AG04450 (cell line): ENCODE measurements around the gene SLC8A2. TPM values are rescaled to one million over a fixed set of nuclear protein-coding genes. Genes with fewer than 3 reads are reported as not detected.

Source experiments
- CTCF ChIA-PET: fragments of 300-600, 350-600 bp; formaldehyde crosslinking; extraction: SDS; loops from one replicate; lab custom pipeline; 2022; ENCODE audit warnings: antibody characterized with exemption, inconsistent platforms; lab: Charles Lee
- POLR2A ChIA-PET: fragments of 350-600 bp; formaldehyde crosslinking; extraction: SDS; loops from one replicate; lab custom pipeline; 2021; ENCODE audit warnings: antibody characterized with exemption, inconsistent platforms; lab: Yijun Ruan, JAX
- DNase-seq: peaks from one replicate; pipeline ENCODE4 v3.0.0-alpha.2; 2011; ENCODE audit warnings: low read depth, low spot score
- H3K27ac ChIP-seq: one replicate; pipeline ENCODE4 v1.5.1; 2012; ENCODE audit warnings: low read depth, low read length, control low read depth
- H3K27me3 ChIP-seq: one replicate; pipeline ENCODE4 v1.6.0; 2012; ENCODE audit warnings: low read length; ENCODE audit not compliant: control insufficient read depth, insufficient read depth
- H3K4me3 ChIP-seq: 2 replicates; pipeline ENCODE4 v1.5.1; 2011; ENCODE audit warnings: mild to moderate bottlenecking, low read depth, low read length, control low read depth
- H3K9me3 ChIP-seq: 2 replicates; pipeline ENCODE4 v1.5.1; 2012; ENCODE audit warnings: low read length; ENCODE audit not compliant: control insufficient read depth, insufficient read depth
- polyA plus RNA-seq: library from polyadenylated mRNA; depleted of rRNA; stranded (reverse); fragments of >200 nt; gene quantifications from 2 replicates; pipeline ENCODE4 v1.2.3, GENCODE V29; 2011
- TF ChIP-seq, protein P1 (sequence below): IDR thresholded peaks from 2 replicates; pipeline ENCODE4 v1.5.1; 2011; ENCODE audit warnings: low read depth, low read length, control low read depth, inconsistent platforms

SLC8A2 gene
- polyA plus RNA-seq, 1 experiment = 0.05 TPM

DNA sequence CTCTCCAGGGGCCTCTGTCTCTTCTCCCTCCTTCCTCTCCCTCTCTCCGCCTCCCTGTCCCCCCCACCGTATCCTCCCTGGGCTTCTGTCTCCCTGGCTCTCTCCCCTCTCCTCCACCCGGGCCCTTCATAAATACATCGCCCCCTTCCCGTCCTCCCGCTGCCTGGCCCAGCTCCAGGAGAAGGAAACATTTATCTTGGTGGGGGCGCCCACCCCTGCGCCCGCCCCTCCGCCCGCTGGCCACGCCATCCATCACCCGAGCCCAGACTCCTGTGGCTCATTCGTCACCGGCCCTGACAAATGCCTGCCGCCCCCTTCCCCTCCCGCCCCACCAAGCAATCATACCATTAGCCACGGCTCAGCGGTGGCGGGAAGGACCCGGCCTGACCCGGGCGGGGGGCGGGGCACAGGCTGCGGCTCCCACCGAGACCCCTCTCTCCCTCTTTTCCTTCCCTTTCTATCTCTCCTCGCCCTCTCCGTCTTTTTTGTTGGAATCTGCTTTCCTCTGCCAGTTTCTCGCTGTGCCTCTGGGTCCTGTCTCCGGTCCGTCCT lies 49.8 kb downstream of the SLC8A2 start:
- DNase-seq = no peak

DNA sequence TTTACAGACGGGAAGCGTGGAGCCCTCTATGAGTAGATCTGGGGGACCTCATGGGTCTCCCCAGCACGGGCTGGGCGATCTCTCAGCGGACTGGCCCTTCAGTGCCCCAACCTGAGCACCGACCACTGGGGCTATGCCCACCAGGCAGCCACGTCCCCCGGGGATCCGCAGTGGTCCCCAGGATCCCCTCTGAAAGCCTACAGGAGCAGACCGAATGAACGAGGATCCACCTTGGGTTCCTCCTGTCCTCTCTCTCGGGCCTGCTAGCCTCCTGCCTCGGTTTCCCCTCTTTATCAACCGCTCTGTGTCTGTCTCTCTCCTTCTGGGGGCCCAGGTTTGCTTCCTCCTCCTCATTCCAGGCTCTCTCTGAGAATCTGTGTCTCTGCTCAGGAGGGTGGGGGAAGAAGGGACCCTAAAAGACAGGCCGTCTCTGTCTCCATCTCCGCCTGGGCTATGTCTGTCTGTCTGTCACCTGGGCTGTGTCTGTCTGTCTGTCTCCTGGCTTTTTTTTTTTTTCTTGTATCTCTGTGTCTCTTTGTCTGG lies 50.4 kb downstream of the SLC8A2 start:
- Histone ChIP-seq H3K27ac (no peak overlapping the region), H3K4me3 (no peak overlapping the region), H3K27me3 (peaks cover 47% of the 10 kb centered on the region), H3K9me3 (no peaks in the 10 kb centered on the region)
- no peak for DNase-seq
- POLR2A ChIA-PET = no interaction called here
- CTCF ChIA-PET = no interaction called here
- TF ChIP-seq, protein P1, sequence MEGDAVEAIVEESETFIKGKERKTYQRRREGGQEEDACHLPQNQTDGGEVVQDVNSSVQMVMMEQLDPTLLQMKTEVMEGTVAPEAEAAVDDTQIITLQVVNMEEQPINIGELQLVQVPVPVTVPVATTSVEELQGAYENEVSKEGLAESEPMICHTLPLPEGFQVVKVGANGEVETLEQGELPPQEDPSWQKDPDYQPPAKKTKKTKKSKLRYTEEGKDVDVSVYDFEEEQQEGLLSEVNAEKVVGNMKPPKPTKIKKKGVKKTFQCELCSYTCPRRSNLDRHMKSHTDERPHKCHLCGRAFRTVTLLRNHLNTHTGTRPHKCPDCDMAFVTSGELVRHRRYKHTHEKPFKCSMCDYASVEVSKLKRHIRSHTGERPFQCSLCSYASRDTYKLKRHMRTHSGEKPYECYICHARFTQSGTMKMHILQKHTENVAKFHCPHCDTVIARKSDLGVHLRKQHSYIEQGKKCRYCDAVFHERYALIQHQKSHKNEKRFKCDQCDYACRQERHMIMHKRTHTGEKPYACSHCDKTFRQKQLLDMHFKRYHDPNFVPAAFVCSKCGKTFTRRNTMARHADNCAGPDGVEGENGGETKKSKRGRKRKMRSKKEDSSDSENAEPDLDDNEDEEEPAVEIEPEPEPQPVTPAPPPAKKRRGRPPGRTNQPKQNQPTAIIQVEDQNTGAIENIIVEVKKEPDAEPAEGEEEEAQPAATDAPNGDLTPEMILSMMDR = no peak

More for the DNA sequence above, 49.8 kb downstream of the SLC8A2 start:
- Histone ChIP-seq H3K27me3 (peaks cover 47% of the 10 kb centered on the region), H3K4me3 (no peak overlapping the region), H3K9me3 (no peaks in the 10 kb centered on the region), H3K27ac (no peak overlapping the region)
- CTCF ChIA-PET = no interaction called here
- TF ChIP-seq, protein P1 = no peak
- POLR2A ChIA-PET = no interaction called here

DNA sequence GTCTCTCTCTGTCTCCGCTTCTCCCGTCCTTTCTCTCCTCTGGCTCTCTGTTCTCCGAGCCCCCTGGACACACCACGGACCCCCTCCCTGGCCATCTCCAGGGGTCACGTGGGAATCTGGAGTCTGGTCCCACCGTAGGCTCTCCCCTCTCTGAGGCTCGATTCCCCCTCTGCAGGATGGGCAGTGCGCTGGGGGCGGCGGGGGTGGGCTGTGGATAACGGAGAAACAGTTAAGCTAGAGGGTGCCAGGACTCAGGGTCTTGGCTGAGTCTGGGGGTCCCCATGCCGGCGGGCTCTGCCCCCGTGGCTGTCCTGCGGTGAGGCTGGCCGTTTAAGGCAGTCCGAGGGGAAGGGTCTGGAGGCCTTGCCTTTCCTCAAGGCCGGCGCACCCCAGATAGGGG lies 51.9 kb downstream of the SLC8A2 start:
- Histone ChIP-seq H3K27ac (no peak overlapping the region), H3K9me3 (no peaks in the 10 kb centered on the region), H3K4me3 (no peak overlapping the region), H3K27me3 (peaks cover 47% of the 10 kb centered on the region)
- TF ChIP-seq, protein P1 = no peak
- no peak for DNase-seq
- POLR2A ChIA-PET = no interaction called here
- CTCF ChIA-PET = interaction anchor here (1.5 kb wide), 1 partner anchor 28 kb away, joined by 5 read pairs; no protein-coding TSS in a partner anchor

DNA sequence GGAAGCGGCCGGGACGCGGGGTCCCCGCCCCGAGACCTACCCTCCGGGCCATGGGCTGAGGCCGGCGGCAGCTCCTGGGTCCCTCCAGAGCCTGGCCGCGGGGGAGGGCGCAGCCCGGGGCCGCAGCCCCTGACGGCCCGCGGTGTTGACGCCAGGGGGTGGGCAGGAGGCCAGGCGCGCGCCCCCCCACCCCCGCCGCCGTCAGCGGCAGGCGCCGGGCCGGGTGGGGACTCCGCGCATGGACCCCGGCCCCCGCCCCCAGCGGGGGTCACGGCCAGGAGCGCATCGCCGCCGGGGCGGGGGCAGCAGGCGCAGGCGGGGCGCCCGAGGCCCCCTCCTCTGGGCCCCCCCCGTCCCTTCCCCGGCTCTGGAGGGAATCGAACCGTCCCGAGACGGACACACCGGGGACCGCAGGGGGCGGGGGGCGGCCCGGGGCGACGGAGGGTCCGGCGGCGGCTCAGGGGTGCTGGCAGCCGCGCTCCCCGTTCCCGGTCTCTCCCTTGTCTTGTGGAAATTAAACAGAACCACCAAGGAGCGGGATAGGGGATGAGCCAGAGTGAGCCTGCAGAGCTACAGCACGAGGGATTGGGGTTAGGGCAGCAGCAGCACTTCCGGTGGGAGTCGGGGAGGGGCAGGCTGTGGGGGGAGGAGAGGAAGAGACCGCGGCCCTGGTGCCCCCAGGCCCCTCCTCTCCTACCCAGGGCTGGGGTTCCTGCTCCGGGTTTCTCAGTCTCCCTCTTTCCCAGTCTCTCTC lies 52.5 kb downstream of the SLC8A2 start, which contains the start of gene MEIS3:
TSS of gene MEIS3 (minus strand) at position 498 of the 754 bp plus-strand sequence. CDS start at position 52, 446 bp downstream.
- DNase-seq = no peak
- no peaks in the 10 kb centered on the region for H3K9me3 ChIP-seq
- H3K27me3 ChIP-seq = peaks cover 47% of the 10 kb centered on the region
- ChIA-PET POLR2A (interaction anchor here (0.5 kb wide), 1 partner anchor 204 kb away, joined by 4 read pairs; no protein-coding TSS in a partner anchor), CTCF (interaction anchor here (1.5 kb wide), 1 partner anchor 28 kb away, joined by 5 read pairs; no protein-coding TSS in a partner anchor)
- H3K4me3 ChIP-seq = peak within 1 kb of the TSS; percentile 71
- no peak within 1 kb of the TSS for H3K27ac ChIP-seq
- TF ChIP-seq, protein P1 = no peak

DNA sequence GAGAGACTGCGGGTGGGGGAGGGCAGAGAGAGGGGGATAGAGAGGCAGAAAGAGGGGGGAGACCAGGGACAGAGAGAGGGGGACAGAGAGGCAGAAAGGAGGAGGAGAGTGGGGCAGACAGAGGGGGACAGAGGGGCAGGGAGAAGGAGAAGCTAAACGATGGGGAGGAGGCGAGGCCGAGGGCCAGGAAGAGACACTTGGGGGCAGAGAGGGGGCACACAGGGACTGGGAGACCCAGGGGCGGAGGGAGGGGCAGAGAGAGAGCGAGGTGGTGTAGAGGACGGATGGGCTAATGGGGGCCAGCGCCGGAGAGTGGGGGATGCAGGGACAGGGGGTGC lies 53.0 kb downstream of the SLC8A2 start:
- ChIA-PET POLR2A (interaction anchor here (0.5 kb wide), 1 partner anchor 204 kb away, joined by 4 read pairs; no protein-coding TSS in a partner anchor), CTCF (interaction anchor here (1.5 kb wide), 1 partner anchor 27 kb away, joined by 5 read pairs; no protein-coding TSS in a partner anchor)
- Histone ChIP-seq H3K9me3 (no peaks in the 10 kb centered on the region), H3K27ac (no peak overlapping the region), H3K4me3 (peak overlapping the region; percentile 71), H3K27me3 (peaks cover 42% of the 10 kb centered on the region)
- TF ChIP-seq, protein P1 = no peak
- no peak for DNase-seq
